Measurements from ENCODE around the gene MAST4. TPM values are rescaled to one million over a fixed set of nuclear protein-coding genes. Genes with fewer than 3 reads are reported as not detected.

Gene MAST4
- total RNA-seq, 2 donors from 2014 or later, result 30.5 to 47.8 TPM

DNA sequence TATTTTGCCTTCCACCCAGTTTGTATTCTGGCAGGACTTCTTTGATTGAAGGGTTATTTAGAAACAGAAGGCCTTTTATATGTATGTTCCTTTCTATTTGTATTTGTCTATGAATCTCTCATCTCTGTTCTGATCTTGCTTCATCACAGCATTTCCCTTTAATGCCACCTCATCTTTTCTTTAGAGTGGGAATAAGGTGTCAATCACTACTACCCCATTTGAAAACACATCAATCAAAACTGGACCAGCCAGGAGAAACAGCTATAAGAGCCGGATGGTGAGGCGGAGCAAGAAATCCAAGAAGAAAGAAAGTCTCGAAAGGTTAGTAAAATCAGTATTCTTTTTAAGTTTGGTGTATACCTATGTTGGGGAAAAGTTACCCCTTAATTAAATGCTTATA, 564.1 kb downstream of the MAST4 start:
- Histone ChIP-seq H3K36me3 (peaks cover 18% of the 10 kb centered on the region), H3K27me3 (replicated peaks; ENCODE audit: insufficient read depth) (no peaks in the 10 kb centered on the region), H3K9me3 (no peaks in the 10 kb centered on the region), H3K27ac (peak overlapping the region; percentile 43 to 80), H3K4me1 (ENCODE audit: control insufficient read depth in 1 of 2, low read depth in 2 of 2) (peaks cover 11 to 27% of the 10 kb centered on the region in 2 donors), H3K4me3 (no peak overlapping the region)
- no peak for ATAC-seq (ENCODE audit: insufficient number of reproducible peaks, low FRiP score, low read depth)
- no peak for DNase-seq (ENCODE audit: low spot score)
- TF ChIP-seq CTCF (IDR thresholded peaks at IDR 0.05), result no peak

- no peak for DNase-seq (ENCODE audit: low spot score)
- peak overlapping the region; percentile 30 for H3K4me3 ChIP-seq
- H3K4me1 ChIP-seq (ENCODE audit: control insufficient read depth in 1 of 2, low read depth in 2 of 2), result peaks cover 16 to 33% of the 10 kb centered on the region in 2 donors
- H3K9me3 ChIP-seq, result no peaks in the 10 kb centered on the region
- H3K27ac ChIP-seq, result peak overlapping the region; percentile 43 to 80
- TF ChIP-seq CTCF (IDR thresholded peaks at IDR 0.05), result no peak
- ATAC-seq (ENCODE audit: insufficient number of reproducible peaks, low FRiP score, low read depth), result no peak
- H3K36me3 ChIP-seq, result peaks cover 18% of the 10 kb centered on the region
- H3K27me3 ChIP-seq (replicated peaks; ENCODE audit: insufficient read depth), result no peaks in the 10 kb centered on the region
Measured at GRCh38 chr5:67160985-67161384, 564.8 kb downstream of the MAST4 start.

- Histone ChIP-seq H3K9me3 (no peaks in the 10 kb centered on the region), H3K4me3 (no peak overlapping the region), H3K27ac (peak overlapping the region; percentile 43 to 80), H3K36me3 (peaks cover 18% of the 10 kb centered on the region), H3K4me1 (ENCODE audit: control insufficient read depth in 1 of 2, low read depth in 2 of 2) (peaks cover 21 to 39% of the 10 kb centered on the region in 2 donors), H3K27me3 (replicated peaks; ENCODE audit: insufficient read depth) (no peaks in the 10 kb centered on the region)
- ATAC-seq (ENCODE audit: insufficient number of reproducible peaks, low FRiP score, low read depth) (no peak), DNase-seq (ENCODE audit: low spot score) (no peak)
- TF ChIP-seq CTCF (IDR thresholded peaks at IDR 0.05), result no peak
Measured at GRCh38 chr5:67161767-67162166, 565.6 kb downstream of the MAST4 start.

- no peak for TF ChIP-seq CTCF (IDR thresholded peaks at IDR 0.05)
- ATAC-seq (ENCODE audit: insufficient number of reproducible peaks, low FRiP score, low read depth) (no peak), DNase-seq (ENCODE audit: low spot score) (no peak)
- Histone ChIP-seq H3K4me1 (ENCODE audit: control insufficient read depth in 1 of 2, low read depth in 2 of 2) (peaks cover 22 to 41% of the 10 kb centered on the region in 2 donors), H3K9me3 (no peaks in the 10 kb centered on the region), H3K36me3 (peaks cover 18% of the 10 kb centered on the region), H3K27ac (no peak overlapping the region), H3K27me3 (replicated peaks; ENCODE audit: insufficient read depth) (no peaks in the 10 kb centered on the region), H3K4me3 (no peak overlapping the region)
Measured at GRCh38 chr5:67163231-67163756, 567.1 kb downstream of the MAST4 start.

- no peaks in the 10 kb centered on the region for H3K9me3 ChIP-seq
- peaks cover 18% of the 10 kb centered on the region for H3K36me3 ChIP-seq
- H3K27me3 ChIP-seq (replicated peaks; ENCODE audit: insufficient read depth), result no peaks in the 10 kb centered on the region
- no peak for DNase-seq (ENCODE audit: low spot score)
- TF ChIP-seq CTCF (IDR thresholded peaks at IDR 0.05), result no peak
- no peak overlapping the region for H3K27ac ChIP-seq
- ATAC-seq (ENCODE audit: insufficient number of reproducible peaks, low FRiP score, low read depth), result no peak
- H3K4me3 ChIP-seq, result no peak overlapping the region
- H3K4me1 ChIP-seq (ENCODE audit: control insufficient read depth in 1 of 2, low read depth in 2 of 2), result peaks cover 22 to 41% of the 10 kb centered on the region in 2 donors
Measured at GRCh38 chr5:67163863-67164595, 567.8 kb downstream of the MAST4 start.

All from thoracic aorta (tissue), 2 donors.